Memory B cell (primary cell): ENCODE data around the gene HABP2.

ENCODE experiments used
- ATAC-seq: fragments of 150-1000 bp; cut with Tn5 transposase; 2 replicates; pipeline ENCODE4 v1.10.0; 2021; ENCODE audit warnings: low read depth, mild to moderate bottlenecking, moderate library complexity
- DNase-seq, 2 donors: peaks; one replicate each; pipeline ENCODE4 v3.0.0; 2022; ENCODE audit warnings: low spot score in 2 of 2
- H3K27ac Mint-ChIP-seq: one replicate; pipeline ENCODE4 v1.8.0; 2022; ENCODE audit warnings: mild to moderate bottlenecking, moderate library complexity, mixed read lengths
- H3K27me3 Mint-ChIP-seq: one replicate; pipeline ENCODE4 v1.8.0; 2022; ENCODE audit warnings: mixed read lengths
- H3K36me3 Mint-ChIP-seq: one replicate; pipeline ENCODE4 v1.8.0; 2022; ENCODE audit warnings: mild to moderate bottlenecking, mixed read lengths
- H3K4me1 Mint-ChIP-seq: one replicate; pipeline ENCODE4 v1.8.0; 2022; ENCODE audit warnings: mixed read lengths
- H3K4me3 Mint-ChIP-seq: one replicate; pipeline ENCODE4 v1.8.0; 2022; ENCODE audit warnings: mild to moderate bottlenecking, moderate library complexity, mixed read lengths
- H3K9me3 Mint-ChIP-seq: one replicate; pipeline ENCODE4 v1.8.0; 2022; ENCODE audit warnings: mixed read lengths

HABP2 gene

GRCh38 chr10:113628607-113629153, 75.8 kb downstream of the HABP2 start:
- no peaks in the 10 kb centered on the region for H3K9me3 Mint-ChIP-seq
- no peak overlapping the region for H3K27ac Mint-ChIP-seq
- H3K4me1 Mint-ChIP-seq, result no peaks in the 10 kb centered on the region
- H3K4me3 Mint-ChIP-seq, result no peak overlapping the region
- no peaks in the 10 kb centered on the region for H3K36me3 Mint-ChIP-seq
- peaks cover 13% of the 10 kb centered on the region for H3K27me3 Mint-ChIP-seq
- no peak for ATAC-seq
- no peak for DNase-seq

GRCh38 chr10:113630929-113631533, 78.2 kb downstream of the HABP2 start:
- Mint-ChIP-seq H3K36me3 (no peaks in the 10 kb centered on the region), H3K9me3 (no peaks in the 10 kb centered on the region), H3K4me1 (no peaks in the 10 kb centered on the region), H3K4me3 (no peak overlapping the region), H3K27me3 (peaks cover 11% of the 10 kb centered on the region), H3K27ac (no peak overlapping the region)
- DNase-seq, result no peak
- no peak for ATAC-seq

GRCh38 chr10:113631684-113632367, 79.0 kb downstream of the HABP2 start:
- ATAC-seq, result no peak
- H3K4me3 Mint-ChIP-seq, result no peak overlapping the region
- H3K27me3 Mint-ChIP-seq, result peaks cover 13% of the 10 kb centered on the region
- H3K27ac Mint-ChIP-seq, result no peak overlapping the region
- peaks cover 2% of the 10 kb centered on the region for H3K36me3 Mint-ChIP-seq
- no peaks in the 10 kb centered on the region for H3K9me3 Mint-ChIP-seq
- no peak for DNase-seq
- H3K4me1 Mint-ChIP-seq, result no peaks in the 10 kb centered on the region
